ENCODE results near the gene CASP2. TPM values are rescaled to one million over a fixed set of nuclear protein-coding genes. Genes with fewer than 3 reads are reported as not detected.

Gene CASP2
- polyA plus RNA-seq, 1 of the 3 experiments (the other 2 are of a cell fraction) = 19.7 TPM

DNA sequence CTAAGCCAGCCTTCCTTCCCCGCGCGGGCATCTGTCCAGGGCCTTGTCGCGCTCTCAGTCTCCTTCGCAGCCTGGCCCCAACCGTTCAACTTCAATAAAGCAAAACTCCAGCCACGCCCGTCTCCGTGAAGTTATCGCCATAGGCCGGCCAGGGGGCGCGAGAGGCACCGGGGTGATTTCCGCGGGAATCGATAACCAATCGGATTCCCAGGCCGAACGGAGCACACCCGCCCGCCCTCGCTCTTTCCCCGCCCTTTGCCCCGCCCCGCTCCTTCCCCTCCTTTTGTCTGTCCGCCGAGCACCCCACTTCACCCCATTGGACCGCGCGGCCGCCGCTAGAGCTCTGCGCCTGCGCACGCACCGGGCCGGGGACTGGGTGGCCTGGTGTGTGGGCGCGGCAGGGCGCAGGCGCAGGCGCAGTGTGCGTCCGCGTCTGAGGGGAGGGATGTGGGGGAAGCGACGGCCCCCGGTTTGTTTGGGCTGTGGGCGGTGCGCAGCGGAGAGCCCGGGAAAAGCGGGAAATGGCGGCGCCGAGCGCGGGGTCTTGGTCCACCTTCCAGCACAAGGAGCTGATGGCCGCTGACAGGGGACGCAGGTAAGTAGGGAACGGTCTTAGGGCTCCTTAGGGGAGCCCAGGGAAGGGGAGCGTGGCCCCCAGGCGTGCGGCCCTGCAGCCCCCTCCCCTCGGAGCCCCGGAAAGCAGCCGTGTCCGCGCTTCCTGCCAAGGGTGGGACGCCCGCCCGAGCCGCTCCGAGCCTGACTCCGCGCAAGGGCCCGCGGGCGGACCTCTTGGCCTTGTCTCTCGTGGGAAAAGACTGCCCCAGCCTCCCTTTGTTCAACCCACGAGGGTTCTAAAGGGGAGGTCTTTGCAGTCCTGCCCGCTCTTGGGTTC lies at the start of gene CASP2 (continued):
- no peak for TF ChIP-seq FOSL2 (IDR thresholded peaks at IDR 0.05; ENCODE audit: borderline replicate concordance, low read depth)
- TF ChIP-seq NFIC (IDR thresholded peaks at IDR 0.05; ENCODE audit: borderline replicate concordance) = no peak
- peak; percentile 89 for TF ChIP-seq TAF1 (IDR thresholded peaks at IDR 0.05; ENCODE audit: borderline replicate concordance, low read depth, low read length)
- no peak for TF ChIP-seq GATA2 (CRISPR knock-in tag; IDR thresholded peaks at IDR 0.05)
- no peak for TF ChIP-seq EZH2phosphoT487 (IDR thresholded peaks at IDR 0.05; ENCODE audit: borderline replicate concordance, low read depth)
- TF ChIP-seq, protein P1, sequence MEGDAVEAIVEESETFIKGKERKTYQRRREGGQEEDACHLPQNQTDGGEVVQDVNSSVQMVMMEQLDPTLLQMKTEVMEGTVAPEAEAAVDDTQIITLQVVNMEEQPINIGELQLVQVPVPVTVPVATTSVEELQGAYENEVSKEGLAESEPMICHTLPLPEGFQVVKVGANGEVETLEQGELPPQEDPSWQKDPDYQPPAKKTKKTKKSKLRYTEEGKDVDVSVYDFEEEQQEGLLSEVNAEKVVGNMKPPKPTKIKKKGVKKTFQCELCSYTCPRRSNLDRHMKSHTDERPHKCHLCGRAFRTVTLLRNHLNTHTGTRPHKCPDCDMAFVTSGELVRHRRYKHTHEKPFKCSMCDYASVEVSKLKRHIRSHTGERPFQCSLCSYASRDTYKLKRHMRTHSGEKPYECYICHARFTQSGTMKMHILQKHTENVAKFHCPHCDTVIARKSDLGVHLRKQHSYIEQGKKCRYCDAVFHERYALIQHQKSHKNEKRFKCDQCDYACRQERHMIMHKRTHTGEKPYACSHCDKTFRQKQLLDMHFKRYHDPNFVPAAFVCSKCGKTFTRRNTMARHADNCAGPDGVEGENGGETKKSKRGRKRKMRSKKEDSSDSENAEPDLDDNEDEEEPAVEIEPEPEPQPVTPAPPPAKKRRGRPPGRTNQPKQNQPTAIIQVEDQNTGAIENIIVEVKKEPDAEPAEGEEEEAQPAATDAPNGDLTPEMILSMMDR (IDR thresholded peaks at IDR 0.05) = peak; percentile 47
- TF ChIP-seq EP300 (IDR thresholded peaks at IDR 0.05; ENCODE audit: borderline replicate concordance in 1 of 2, low read depth in 1 of 2, low read length in 1 of 2) = no peak
- no peak for TF ChIP-seq ELF1 (IDR thresholded peaks at IDR 0.05)
- TF ChIP-seq MXI1 (IDR thresholded peaks at IDR 0.05; ENCODE audit: low read depth, low read length) = peak; percentile 78
- 0 out of 2 replicates have a peak, but pooled peaks have one; percentile 10 for TF ChIP-seq TEAD4 (IDR thresholded peaks at IDR 0.05; ENCODE audit: borderline replicate concordance, insufficient read depth)
- no peak for TF ChIP-seq MEF2A (IDR thresholded peaks at IDR 0.05; ENCODE audit: borderline replicate concordance, low read depth)
- TF ChIP-seq POLR2AphosphoS5 (IDR thresholded peaks at IDR 0.05; ENCODE audit: low read depth, low read length) = peak; percentile 91

- no peak for TF ChIP-seq MEF2A (IDR thresholded peaks at IDR 0.05; ENCODE audit: borderline replicate concordance, low read depth)
- TF ChIP-seq EP300 (IDR thresholded peaks at IDR 0.05; ENCODE audit: borderline replicate concordance in 1 of 2, low read depth in 1 of 2, low read length in 1 of 2) = 0 out of 4 replicates have a peak, but pooled peaks of 1 of the 2 experiments have one; percentile 7
- TF ChIP-seq POLR2AphosphoS5 (IDR thresholded peaks at IDR 0.05; ENCODE audit: low read depth, low read length) = no peak
- Histone ChIP-seq H4K20me1 (ENCODE audit: insufficient read depth) (no peaks in the 10 kb centered on the region), H3K9me2 (no peaks in the 10 kb centered on the region), H3K4me3 (ENCODE audit: low read depth in 2 of 2, low read length in 1 of 2) (peak overlapping the region; percentile 13 to 18; a peak in 2 of 4 replicates), H3K9ac (no peak overlapping the region), H2AFZ (ENCODE audit: low read depth) (peak overlapping the region; percentile 8; the same call in 1 of the 2 replicates), H3K4me1 (ENCODE audit: control insufficient read depth in 1 of 2, insufficient read depth in 2 of 2, low read depth in 1 of 2, low read length in 1 of 2) (peaks cover 0 to 4% of the 10 kb centered on the region in 2 experiments; a peak in 2 of 4 replicates), H3K4me2 (peak overlapping the region; percentile 53), H3F3A (replicated peaks; ENCODE audit: insufficient read depth) (peaks cover 6% of the 10 kb centered on the region), H3K27me3 (ENCODE audit: insufficient read depth) (no peaks in the 10 kb centered on the region), H3K79me2 (ENCODE audit: insufficient read depth) (no peaks in the 10 kb centered on the region), H3K27ac (ENCODE audit: low read depth in 2 of 2, low read length in 1 of 2) (peak overlapping the region in 1 of 2 experiments; percentile 42; a peak in 2 of 4 replicates), H3K36me3 (replicated peaks in 1 of 2; ENCODE audit: control insufficient read depth in 1 of 2, insufficient read depth in 2 of 2, low read length in 1 of 2) (no peaks in the 10 kb centered on the region), H3K9me3 (peaks cover 23% of the 10 kb centered on the region)
- DNase-seq = no peak
- CTCF ChIA-PET = interaction anchor here (0.7 to 5.5 kb wide), 39 partner anchors 7 to 259 kb away, joined by 3 to 125 read pairs (median 8); partner anchors contain the start of genes EPHA1, GSTK1 and TAS2R40
- POLR2A ChIA-PET = interaction anchor here (0.6 kb wide), 2 partner anchors 26 to 79 kb away, joined by 3 read pairs; no protein-coding TSS in a partner anchor
Observed at GRCh38 chr7:143239813-143240212, 48.3 kb upstream of the CASP2 start.

All from SK-N-SH (cell line).